ENCODE measurements around the gene IL23R. TPM values are rescaled to one million over a fixed set of nuclear protein-coding genes. Genes with fewer than 3 reads are reported as not detected.

Gene IL23R
- total and polyA plus RNA-seq, 2 of the 13 experiments (the other 11 are each of a cell fraction or from before 2014, with no cell fraction given): not detected

- Histone ChIP-seq H3K4me1 (ENCODE audit: insufficient read depth, low read length) (peaks cover 12% of the 10 kb centered on the region; the same call in 1 of the 2 replicates), H3K4me2 (ENCODE audit: low read depth, low read length) (no peak overlapping the region), H4K20me1 (ENCODE audit: insufficient read depth, low read length) (no peaks in the 10 kb centered on the region), H3K27me3 (ENCODE audit: control insufficient read depth in 1 of 2, insufficient read depth in 2 of 2, low read length in 2 of 2) (no peaks in the 10 kb centered on the region), H3K4me3 (replicated peaks in 1 of 3; ENCODE audit: insufficient read depth in 1 of 3, low read depth in 2 of 3, low read length in 3 of 3) (no peak overlapping the region), H2AFZ (ENCODE audit: low read length) (no peak overlapping the region), H3K36me3 (replicated peaks in 1 of 2; ENCODE audit: control insufficient read depth in 1 of 2, insufficient read depth in 2 of 2, low read length in 2 of 2) (no peaks in the 10 kb centered on the region), H3K9ac (ENCODE audit: insufficient read depth, low read depth, low read length) (no peak overlapping the region), H3K27ac (ENCODE audit: extremely low read length, insufficient read depth, low read length) (no peak overlapping the region), H3K79me2 (ENCODE audit: insufficient read depth, low read length) (no peaks in the 10 kb centered on the region), H3K9me3 (ENCODE audit: low read length) (no peaks in the 10 kb centered on the region; the same call in 1 of the 2 replicates)
- in situ Hi-C loops (cut with HindIII; ENCODE audit: extremely low pct_ligation_motif_present, low pct_unique_long_range_greater_than_20kb): no loop called here
- POLR2A ChIA-PET: no interaction called here
- intact Hi-C loops (cut with micrococcal nuclease; ENCODE audit: unreplicated experiment): no loop called here
- ATAC-seq (no peak), DNase-seq (ENCODE audit: low spot score) (no peak), FAIRE-seq (no peak)
- TF ChIP-seq KDM2A (CRISPR knock-in tag; IDR thresholded peaks at IDR 0.05; ENCODE audit: borderline replicate concordance, low read depth) (no peak), AKNA (CRISPR knock-in tag; IDR thresholded peaks at IDR 0.05; ENCODE audit: borderline replicate concordance) (no peak), XBP1 (CRISPR knock-in tag; IDR thresholded peaks at IDR 0.05) (no peak), FOSL1 (CRISPR knock-in tag; IDR thresholded peaks at IDR 0.05; ENCODE audit: borderline replicate concordance) (no peak), ZNF484 (CRISPR knock-in tag; IDR thresholded peaks at IDR 0.05; ENCODE audit: borderline replicate concordance, low read depth) (no peak)
- BruUV-seq (replicated peaks): no TSS peak
- CTCF ChIA-PET (ENCODE audit: low intra/inter-chr PET ratio, low total read pairs): no interaction called here
Measured at GRCh38 chr1:67118191-67118590, 48.1 kb upstream of the IL23R start.
